OCI-LY7 (cell line): ENCODE results near the gene NCEH1. TPM values are rescaled to one million over a fixed set of nuclear protein-coding genes. Genes with fewer than 3 reads are reported as not detected.

Source experiments
- BruUV-seq: library from RNA; stranded (reverse); fragments of 400-500 nt; replicated peaks from 2 replicates; lab custom pipeline; 2021; lab: Mats Ljungman, UMichigan
- CTCF ChIA-PET: fragments of 300-600 bp; sonication (Branson Sonifier 250); formaldehyde crosslinking; loops from one replicate; lab custom pipeline; 2022; ENCODE audit warnings: antibody characterized with exemption; ENCODE audit not compliant: unreplicated experiment; lab: Charles Lee
- POLR2A ChIA-PET: fragments of 300-600 bp; sonication (Branson Sonifier 250); formaldehyde crosslinking; loops from one replicate; lab custom pipeline; 2022; ENCODE audit warnings: antibody characterized with exemption; lab: Charles Lee
- DNase-seq: peaks from one replicate; pipeline ENCODE4 v3.0.0-alpha.2; 2015; ENCODE audit warnings: low spot score
- H2AFZ ChIP-seq: fragments of 200-600 bp; sonication (generic), shearing (Covaris generic); 2 replicates; pipeline ENCODE4 v1.6.1; 2014; ENCODE audit warnings: mild to moderate bottlenecking, antibody characterized with exemption, low read length, moderate library complexity
- H3K27ac ChIP-seq: fragments of 200-600 bp; sonication (generic); 2 replicates; pipeline ENCODE4 v1.5.1; 2014; ENCODE audit warnings: mixed run types, low read depth, mild to moderate bottlenecking, moderate library complexity, low read length, inconsistent platforms; ENCODE audit not compliant: poor library complexity, severe bottlenecking
- H3K36me3 ChIP-seq: fragments of 200-600 bp; sonication (generic); 2 replicates; pipeline ENCODE4 v1.6.1; 2014; ENCODE audit warnings: mild to moderate bottlenecking, antibody characterized with exemption, low read length, moderate library complexity, mixed read lengths; ENCODE audit not compliant: insufficient read depth
- H3K4me1 ChIP-seq: fragments of 200-600 bp; sonication (generic); 2 replicates; pipeline ENCODE4 v1.5.1; 2014; ENCODE audit warnings: mild to moderate bottlenecking, low read length; ENCODE audit not compliant: insufficient read depth, poor library complexity, severe bottlenecking
- H3K4me2 ChIP-seq: fragments of 200-600 bp; sonication (generic); 2 replicates; pipeline ENCODE4 v1.6.1; 2014; ENCODE audit warnings: mild to moderate bottlenecking, low read length
- H3K4me3 ChIP-seq: fragments of 200-600 bp; sonication (generic); 2 replicates; pipeline ENCODE4 v1.5.1; 2014; ENCODE audit warnings: mild to moderate bottlenecking, low read depth, low read length; ENCODE audit not compliant: poor library complexity, severe bottlenecking
- H3K79me2 ChIP-seq: fragments of 200-600 bp; sonication (generic); 2 replicates; pipeline ENCODE4 v1.6.1; 2016; ENCODE audit warnings: low read depth, mild to moderate bottlenecking, low read length, moderate library complexity, mixed read lengths; ENCODE audit not compliant: insufficient read depth
- H3K9me2 ChIP-seq: fragments of 200-600 bp; sonication (generic); 2 replicates; pipeline ENCODE4 v1.6.1; 2016; ENCODE audit warnings: mild to moderate bottlenecking, low read length, mixed read lengths; ENCODE audit not compliant: insufficient read depth
- H3K9me3 ChIP-seq: fragments of 200-600 bp; sonication (generic); 2 replicates; pipeline ENCODE4 v1.6.1; 2014; ENCODE audit warnings: mild to moderate bottlenecking, mixed run types, low read length, mixed read lengths
- H4K20me1 ChIP-seq: fragments of 200-600 bp; sonication (generic); 2 replicates; pipeline ENCODE4 v1.6.1; 2014; ENCODE audit warnings: mild to moderate bottlenecking, antibody characterized with exemption, low read length, moderate library complexity, mixed read lengths; ENCODE audit not compliant: insufficient read depth
- EZH2phosphoT487 ChIP-seq: fragments of 200-600 bp; sonication (generic); IDR thresholded peaks from 2 replicates; pipeline ENCODE4 v1.6.1; 2018; ENCODE audit warnings: low read depth, borderline replicate concordance, mild to moderate bottlenecking, mixed run types, antibody characterized with exemption, low read length, moderate library complexity, mixed read lengths
- intact Hi-C: fragments of 100-400 bp; cut with micrococcal nuclease; formaldehyde crosslinking; loops from one replicate; pipeline ENCODE4 v1.10.0; 2022; ENCODE audit not compliant: unreplicated experiment
- total RNA-seq, 2 experiments: library from RNA; depleted of rRNA in 1 of 2; stranded (reverse); fragments of >200 nt in 1 of 2; shearing (Covaris generic) in 1 of 2; gene quantifications; 2 replicates each; pipeline ENCODE4 v1.2.3, GENCODE V29; 2014 to 2022
- TF ChIP-seq, protein P1 (sequence below): fragments of 200-600 bp; sonication (generic); conservative IDR thresholded peaks from 2 replicates; pipeline ENCODE4 v1.5.1; 2014; ENCODE audit warnings: mild to moderate bottlenecking, antibody characterized with exemption, low read length, moderate library complexity, mixed read lengths

The NCEH1 gene
- total RNA-seq, 2 experiments from 2014 or later, result 2.7 to 8.2 TPM

DNA sequence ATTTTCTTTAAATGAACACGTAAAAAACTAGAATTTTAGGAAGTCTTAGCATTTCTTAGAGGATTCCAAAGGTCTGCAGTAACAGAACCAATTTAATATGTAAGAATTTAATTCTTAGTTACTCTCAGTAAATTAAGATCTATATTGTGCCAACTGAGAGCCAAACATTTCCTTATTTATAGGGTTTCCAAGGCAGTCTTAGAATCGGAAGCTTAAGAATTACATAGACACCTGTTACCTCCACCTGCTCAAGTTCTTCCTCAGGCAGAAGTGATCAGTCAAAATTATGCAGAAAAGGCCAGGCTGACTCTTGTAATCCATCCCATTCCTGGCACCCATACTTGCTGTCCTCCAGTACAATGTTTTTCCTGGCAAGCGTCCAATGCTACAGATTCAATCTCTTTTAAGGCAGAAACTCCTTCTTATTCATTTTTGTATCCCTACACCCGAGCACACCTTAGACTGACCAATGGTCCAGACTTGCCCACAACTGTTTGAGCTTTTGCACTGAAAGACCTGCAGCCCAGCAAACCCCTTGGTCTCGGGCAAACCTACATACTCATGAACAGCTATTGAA, 64.3 kb downstream of the NCEH1 start:
- DNase-seq, result no peak
- ChIA-PET CTCF (no interaction called here), POLR2A (interaction anchor here (0.7 kb wide), 1 partner anchor 26 kb away, joined by 3 read pairs; no protein-coding TSS in a partner anchor)
- H2AFZ ChIP-seq, result no peak overlapping the region
- no peaks in the 10 kb centered on the region for H4K20me1 ChIP-seq
- H3K4me2 ChIP-seq, result no peak overlapping the region
- H3K79me2 ChIP-seq, result no peaks in the 10 kb centered on the region
- H3K36me3 ChIP-seq, result no peaks in the 10 kb centered on the region
- H3K9me3 ChIP-seq, result no peaks in the 10 kb centered on the region
- no peaks in the 10 kb centered on the region for H3K4me1 ChIP-seq
- intact Hi-C loops, result no loop called here
- no peak overlapping the region for H3K27ac ChIP-seq
- H3K9me2 ChIP-seq, result no peaks in the 10 kb centered on the region
- no TSS peak for BruUV-seq
- no peak overlapping the region for H3K4me3 ChIP-seq
- TF ChIP-seq, protein P1, sequence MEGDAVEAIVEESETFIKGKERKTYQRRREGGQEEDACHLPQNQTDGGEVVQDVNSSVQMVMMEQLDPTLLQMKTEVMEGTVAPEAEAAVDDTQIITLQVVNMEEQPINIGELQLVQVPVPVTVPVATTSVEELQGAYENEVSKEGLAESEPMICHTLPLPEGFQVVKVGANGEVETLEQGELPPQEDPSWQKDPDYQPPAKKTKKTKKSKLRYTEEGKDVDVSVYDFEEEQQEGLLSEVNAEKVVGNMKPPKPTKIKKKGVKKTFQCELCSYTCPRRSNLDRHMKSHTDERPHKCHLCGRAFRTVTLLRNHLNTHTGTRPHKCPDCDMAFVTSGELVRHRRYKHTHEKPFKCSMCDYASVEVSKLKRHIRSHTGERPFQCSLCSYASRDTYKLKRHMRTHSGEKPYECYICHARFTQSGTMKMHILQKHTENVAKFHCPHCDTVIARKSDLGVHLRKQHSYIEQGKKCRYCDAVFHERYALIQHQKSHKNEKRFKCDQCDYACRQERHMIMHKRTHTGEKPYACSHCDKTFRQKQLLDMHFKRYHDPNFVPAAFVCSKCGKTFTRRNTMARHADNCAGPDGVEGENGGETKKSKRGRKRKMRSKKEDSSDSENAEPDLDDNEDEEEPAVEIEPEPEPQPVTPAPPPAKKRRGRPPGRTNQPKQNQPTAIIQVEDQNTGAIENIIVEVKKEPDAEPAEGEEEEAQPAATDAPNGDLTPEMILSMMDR, result no peak
- TF ChIP-seq EZH2phosphoT487, result no peak

DNA sequence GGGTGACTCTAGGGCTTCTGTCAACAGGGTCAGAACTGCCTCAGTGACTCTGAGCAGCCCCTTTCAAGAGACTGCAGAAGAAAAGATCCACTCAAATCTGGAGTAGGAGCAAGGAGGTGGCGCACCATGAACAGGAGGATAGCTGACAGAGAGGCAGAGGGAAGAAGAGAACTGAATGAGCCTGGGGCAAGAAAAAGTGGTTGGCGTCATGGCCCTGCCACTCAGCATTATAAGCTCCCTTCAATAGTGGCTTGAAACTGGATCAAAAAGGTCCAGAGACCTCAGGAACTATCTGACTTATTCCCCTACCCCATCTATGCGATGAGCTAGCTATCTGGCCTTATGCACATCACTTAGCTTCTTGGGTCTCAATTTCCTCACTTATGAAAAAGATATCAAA, 66.6 kb downstream of the NCEH1 start:
- no peaks in the 10 kb centered on the region for H3K9me3 ChIP-seq
- POLR2A ChIA-PET, result no interaction called here
- no peak overlapping the region for H2AFZ ChIP-seq
- H3K27ac ChIP-seq, result no peak overlapping the region
- H3K4me3 ChIP-seq, result no peak overlapping the region
- no TSS peak for BruUV-seq
- no peak for DNase-seq
- intact Hi-C loops, result no loop called here
- TF ChIP-seq EZH2phosphoT487, result no peak
- TF ChIP-seq, protein P1, result no peak
- no peaks in the 10 kb centered on the region for H3K79me2 ChIP-seq
- H3K4me1 ChIP-seq, result no peaks in the 10 kb centered on the region
- no peaks in the 10 kb centered on the region for H3K9me2 ChIP-seq
- no peak overlapping the region for H3K4me2 ChIP-seq
- no peaks in the 10 kb centered on the region for H4K20me1 ChIP-seq
- CTCF ChIA-PET, result no interaction called here
- H3K36me3 ChIP-seq, result no peaks in the 10 kb centered on the region

DNA sequence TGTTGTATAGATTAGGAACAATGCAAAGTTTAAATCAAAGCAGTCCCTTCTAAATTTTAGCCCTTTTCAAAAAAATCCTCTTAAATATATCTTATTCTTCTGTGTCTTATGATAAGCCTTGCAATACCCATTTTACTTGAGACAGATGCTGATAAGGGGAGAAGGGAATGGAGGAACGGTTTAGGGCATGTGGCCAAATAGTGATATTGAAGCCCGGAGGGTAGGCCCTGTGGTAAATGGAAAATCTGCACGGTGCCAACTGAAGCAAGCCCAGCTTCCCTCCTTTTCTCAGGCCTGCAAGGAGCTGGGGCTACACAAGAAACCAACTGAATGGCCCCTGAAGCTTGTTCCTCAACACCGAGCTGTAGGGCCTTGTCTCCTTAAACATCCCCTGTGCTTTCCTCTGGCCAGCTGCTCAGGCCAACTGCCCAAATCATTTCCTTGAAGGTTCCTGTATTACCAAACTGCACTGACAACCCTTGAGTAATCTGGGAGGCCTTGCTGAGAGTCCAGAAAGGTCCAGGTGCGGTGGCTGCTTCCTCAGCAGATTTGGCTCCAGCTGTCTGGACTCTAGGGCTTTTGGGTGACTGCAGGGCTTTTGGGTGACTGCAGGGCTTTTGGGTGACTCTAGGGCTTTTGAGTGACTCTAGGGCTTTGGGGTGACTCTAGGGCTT, 67.2 kb downstream of the NCEH1 start:
- POLR2A ChIA-PET, result interaction anchor here (0.6 kb wide), 1 partner anchor 10 kb away, joined by 5 read pairs; no protein-coding TSS in a partner anchor
- intact Hi-C loops, result no loop called here
- no peak overlapping the region for H3K4me3 ChIP-seq

More for the DNA sequence above, 67.2 kb downstream of the NCEH1 start:
- H4K20me1 ChIP-seq, result no peaks in the 10 kb centered on the region
- no peak overlapping the region for H2AFZ ChIP-seq
- BruUV-seq, result no TSS peak
- H3K36me3 ChIP-seq, result no peaks in the 10 kb centered on the region
- no peaks in the 10 kb centered on the region for H3K9me2 ChIP-seq
- H3K27ac ChIP-seq, result no peak overlapping the region
- H3K79me2 ChIP-seq, result no peaks in the 10 kb centered on the region
- no peak overlapping the region for H3K4me2 ChIP-seq
- no peaks in the 10 kb centered on the region for H3K9me3 ChIP-seq
- DNase-seq, result no peak
- TF ChIP-seq EZH2phosphoT487, result no peak
- TF ChIP-seq, protein P1, result no peak
- H3K4me1 ChIP-seq, result no peaks in the 10 kb centered on the region
- CTCF ChIA-PET, result no interaction called here
